Stimulated activated naive CD8-positive, alpha-beta T cell treated with anti-CD3 and anti-CD28 coated beads, Interleukin-15, Interleukin-2, amounts not matched to agents 100 U/mL and 50 U/mL, for 24 hours (primary cell): ENCODE measurements around the gene MRPS15.
"Not testable (repeated sequence)": the region's sequence is repeated elsewhere in the genome, so short reads cannot be mapped to it uniquely, and the experiment has no call there.

Experiments used
- ATAC-seq: fragments of 150-1000 bp; cut with Tn5 transposase; one replicate; pipeline ENCODE4 v1.10.0; 2021
- DNase-seq: peaks from one replicate; pipeline ENCODE4 v3.0.0; 2021

Gene MRPS15

DNA sequence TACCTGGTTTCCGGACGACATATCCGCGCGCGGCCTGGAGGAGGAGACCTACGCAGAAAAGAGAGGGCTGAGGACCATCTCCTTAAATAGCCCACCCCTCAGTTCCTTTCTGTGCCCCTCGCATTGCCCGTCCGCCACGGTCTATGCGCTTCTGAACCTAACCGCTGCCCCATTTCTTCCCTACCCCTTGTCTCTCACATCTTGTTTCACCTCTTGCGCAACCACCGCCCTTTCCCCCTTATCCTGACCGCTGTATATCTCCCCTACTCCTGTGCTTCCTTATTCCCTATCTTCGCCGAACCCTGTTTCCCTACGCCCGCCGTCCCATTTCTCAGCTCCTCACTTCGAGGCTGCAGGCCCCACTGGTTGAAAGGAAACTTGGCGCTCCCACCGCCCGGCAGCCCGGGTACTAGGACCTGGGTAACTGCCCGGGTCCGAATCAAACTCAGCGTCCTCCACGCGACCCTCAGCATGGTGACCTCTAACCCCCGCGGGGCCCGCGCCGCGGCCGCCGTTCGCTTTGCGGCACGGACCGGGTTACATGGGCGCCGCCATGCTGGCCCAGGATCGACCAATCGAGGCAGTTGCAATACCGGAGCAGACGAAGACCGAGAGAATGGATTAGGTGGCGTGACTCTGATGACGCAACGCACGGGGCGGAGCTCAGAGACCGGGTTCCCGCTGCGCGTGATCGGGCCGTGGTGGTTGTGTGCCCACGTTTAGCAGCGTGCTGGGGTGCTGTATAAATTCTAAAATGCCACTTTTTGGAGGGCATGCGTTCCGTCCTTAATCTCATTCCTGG lies at the start of gene MRPS15:
Gene MRPS15, minus strand, starts transcription at position 582 of the 802 bp plus-strand sequence. Its CDS starts 109 bp downstream, at position 473.
- DNase-seq (peak; percentile 97), ATAC-seq (peak; percentile 95)

DNA sequence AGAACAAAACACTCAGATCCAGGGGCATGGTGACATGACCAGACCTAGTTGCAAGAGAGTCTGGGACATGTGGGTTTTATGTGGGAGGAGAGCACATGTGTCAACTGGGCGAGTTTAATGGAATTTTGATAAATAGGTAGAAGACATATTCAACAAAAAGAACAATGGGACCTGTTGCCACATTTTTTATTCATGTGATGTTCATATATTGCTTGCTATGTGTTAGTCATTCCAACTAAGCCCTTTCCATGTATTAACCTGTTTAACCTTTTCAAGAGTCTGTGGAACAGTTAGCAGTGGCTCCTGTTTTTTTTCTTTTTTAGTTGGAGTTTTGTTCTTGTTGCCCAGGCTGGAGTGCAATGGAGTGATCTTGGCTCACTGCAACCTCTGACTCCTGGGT lies 48.7 kb upstream of the MRPS15 start:
- DNase-seq (no peak), ATAC-seq (no peak)

DNA sequence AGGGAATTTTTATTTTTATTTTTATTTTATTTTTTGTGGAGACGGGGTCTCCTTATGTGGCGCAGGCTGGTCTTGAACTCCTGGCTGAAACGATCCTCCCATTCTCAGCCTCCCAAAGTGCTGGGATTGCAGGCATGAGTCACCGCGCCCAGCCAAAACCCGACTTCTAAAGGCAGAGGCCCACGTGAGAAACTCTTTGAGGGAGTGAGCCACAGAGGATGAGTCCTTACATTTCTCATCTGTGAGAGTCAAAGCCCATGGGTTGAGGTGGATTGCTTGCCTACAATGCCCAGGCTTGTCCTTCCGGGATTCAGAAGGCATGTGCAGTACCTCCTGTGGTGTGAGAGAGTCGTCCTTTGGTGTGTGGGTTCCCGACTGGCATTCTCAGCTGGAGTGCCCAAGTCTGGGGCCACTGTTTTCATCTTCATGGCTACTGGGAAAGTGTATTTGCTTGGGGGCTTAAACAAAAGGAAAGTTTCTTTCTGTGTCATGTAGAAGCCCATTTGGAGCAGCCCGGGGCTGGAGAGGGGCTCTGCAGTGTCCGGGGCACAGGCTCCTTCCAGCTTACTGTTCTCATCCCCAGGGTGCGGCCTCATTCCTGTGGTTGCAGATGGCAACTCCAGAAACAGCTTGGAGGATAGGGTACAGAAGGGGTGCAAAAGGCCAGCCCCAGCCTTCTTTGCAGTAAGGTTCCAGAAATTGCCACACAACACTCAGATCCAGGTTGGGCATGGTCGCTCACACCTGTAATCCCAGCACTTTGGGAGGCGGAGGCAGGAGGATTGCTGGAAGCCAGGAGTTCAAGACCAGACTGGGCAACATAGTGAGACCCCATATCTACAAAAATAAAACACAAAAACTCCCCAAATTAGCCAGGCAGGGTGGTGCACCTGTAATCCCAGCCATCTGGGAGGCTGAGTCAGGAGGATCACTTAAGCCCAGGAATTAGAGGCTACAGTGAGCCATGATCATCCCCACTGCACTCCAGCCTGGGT lies 47.9 kb upstream of the MRPS15 start:
- no peak for DNase-seq
- ATAC-seq: no peak

DNA sequence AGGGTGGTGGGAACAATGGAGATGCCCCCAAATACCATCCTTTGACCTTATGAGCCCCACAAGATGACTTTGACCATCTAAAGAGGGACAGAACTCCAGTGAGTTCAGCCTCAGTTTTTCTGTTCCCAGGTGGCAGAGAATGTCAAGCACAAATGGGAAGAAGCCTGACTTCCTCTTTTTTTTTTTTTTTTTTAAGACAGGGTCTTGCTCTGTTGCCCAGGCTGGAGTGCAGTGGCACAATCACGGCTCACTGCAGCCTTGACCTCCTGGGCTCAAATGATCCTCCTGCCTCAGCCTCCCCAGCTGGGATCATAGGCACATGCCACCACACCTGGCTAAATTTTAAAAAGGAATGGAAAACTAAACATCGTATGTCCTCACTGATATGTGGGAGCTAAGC lies 47.0 kb upstream of the MRPS15 start:
- not testable (repeated sequence) for ATAC-seq, DNase-seq

DNA sequence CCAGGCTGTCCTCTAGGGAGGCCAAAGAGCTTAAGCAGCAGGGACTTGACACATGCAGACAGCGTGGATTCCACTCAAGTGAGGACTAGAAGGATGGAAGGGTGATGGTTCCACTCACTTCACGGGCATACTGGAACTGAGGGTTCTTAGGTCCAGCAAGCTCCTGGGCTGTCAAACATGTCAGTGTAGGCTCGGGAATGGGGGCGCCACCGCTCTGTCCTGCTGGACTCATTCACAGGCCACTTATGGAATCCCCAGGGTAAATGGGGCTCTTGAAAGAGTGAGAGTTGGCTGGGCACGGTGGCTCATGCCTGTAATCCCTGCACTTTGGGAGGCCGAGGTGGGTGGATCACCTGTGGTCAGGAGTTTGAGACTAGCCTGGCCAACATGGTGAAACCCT lies 46.2 kb upstream of the MRPS15 start:
- ATAC-seq: no peak
- no peak for DNase-seq

DNA sequence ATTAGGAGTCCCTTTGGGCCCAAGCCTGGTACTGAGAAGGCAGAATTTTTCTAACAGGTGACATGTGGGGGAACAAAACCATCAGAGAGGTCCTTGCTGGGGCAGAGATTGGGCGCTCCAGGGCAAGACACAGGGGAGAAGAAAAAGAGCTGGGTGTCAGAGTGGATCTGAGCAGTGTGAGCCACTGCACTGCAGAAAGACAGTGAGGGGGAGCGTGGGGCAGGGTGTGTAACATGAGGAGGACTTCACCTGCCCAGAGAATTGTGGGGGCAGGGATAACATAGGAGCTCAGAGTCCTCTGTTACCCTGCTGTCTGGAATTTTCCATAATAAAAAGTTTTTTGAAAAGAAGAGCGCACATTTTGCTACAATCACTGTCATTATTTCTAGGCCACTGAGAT lies 44.1 kb upstream of the MRPS15 start:
- no peak for ATAC-seq

DNA sequence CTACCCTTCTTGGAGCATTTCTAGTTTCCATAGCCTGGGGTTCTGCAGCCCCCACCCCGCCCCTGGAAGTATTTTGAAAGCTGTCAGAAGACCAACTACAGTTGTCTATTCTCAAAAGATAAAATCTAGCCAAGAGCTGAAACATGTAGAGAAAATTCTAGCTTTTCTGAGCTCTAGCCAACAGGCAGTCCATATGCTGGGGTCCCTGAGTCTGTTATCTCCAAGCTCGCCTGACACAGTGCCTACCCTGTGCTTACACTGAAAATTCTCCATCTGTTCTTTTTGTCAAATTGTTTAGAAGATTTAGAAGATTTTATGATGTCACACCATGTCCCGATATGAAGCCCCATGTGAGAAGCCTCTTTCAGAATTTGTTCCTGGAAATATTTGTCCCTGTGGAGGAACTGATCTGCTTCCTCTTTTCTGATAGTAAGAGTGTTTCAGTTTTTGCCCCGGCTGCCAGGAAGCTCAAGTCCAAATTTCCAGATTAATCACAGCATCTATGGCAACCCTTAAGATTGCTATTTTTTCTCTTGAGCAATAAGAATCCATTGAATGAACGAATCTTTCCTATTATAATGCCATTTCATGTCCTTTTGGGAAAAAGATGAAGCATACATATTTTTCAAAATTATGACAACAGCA lies 42.2 kb upstream of the MRPS15 start:
- no peak for DNase-seq
- ATAC-seq: no peak

More for the DNA sequence above, 44.1 kb upstream of the MRPS15 start:
- no peak for DNase-seq

DNA sequence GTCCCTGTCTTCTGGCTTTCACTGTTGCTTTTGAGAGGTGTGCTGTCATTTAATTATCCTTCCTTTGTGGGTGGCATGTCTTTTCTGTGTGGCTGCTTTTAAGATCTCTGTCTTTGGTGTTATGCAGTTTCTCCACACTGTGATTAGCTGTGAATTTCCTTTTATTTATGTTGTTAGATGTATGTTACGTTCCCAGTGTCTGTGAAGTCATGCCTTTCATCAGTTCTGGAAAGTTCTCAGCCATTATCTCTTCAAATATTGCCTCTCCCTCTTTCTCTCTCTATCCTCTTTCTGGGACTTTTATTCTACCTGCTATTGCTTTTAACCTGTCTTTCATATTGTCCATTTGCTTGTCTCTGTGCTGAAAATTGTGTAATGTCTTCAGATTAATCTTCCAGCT lies 39.5 kb upstream of the MRPS15 start:
- no peak for DNase-seq
- no peak for ATAC-seq

DNA sequence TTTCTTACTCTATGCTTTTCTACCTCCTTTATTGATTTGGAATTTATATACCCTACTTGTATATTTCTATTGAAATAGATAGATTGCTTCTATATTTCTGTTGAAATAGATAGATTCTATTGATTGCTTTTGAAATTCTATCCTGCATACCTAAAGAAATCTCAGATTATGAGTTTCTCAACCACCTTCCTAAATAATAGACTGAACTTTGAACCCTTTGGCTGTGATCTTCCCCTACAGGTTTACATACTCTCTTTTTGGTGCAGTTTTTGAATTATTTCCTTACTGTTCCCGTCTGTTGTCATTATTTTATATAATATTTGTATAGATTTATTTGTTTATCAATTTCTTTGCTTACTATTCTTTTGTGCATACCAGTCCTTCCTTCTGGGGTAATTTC lies 39.0 kb upstream of the MRPS15 start:
- DNase-seq (no peak), ATAC-seq (no peak)

DNA sequence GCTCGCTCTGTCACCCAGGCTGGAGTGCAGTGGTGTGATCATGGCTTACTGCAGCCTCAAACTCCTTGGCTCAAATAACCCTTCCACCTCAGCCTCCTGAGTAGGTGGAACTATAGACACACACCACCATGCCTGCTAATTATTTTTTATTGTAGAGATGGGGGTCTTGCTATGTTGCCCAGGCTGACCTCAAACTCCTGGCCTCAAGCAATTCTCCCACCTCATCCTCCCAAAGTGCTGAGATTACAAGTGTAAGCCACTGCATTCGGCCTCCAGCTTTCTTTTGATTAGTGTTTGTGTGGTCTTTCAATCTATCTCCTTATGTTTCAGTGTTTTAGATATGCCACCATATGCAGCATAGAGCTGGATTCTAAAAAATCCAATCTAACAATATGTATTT lies 38.4 kb upstream of the MRPS15 start:
- no peak for ATAC-seq

DNA sequence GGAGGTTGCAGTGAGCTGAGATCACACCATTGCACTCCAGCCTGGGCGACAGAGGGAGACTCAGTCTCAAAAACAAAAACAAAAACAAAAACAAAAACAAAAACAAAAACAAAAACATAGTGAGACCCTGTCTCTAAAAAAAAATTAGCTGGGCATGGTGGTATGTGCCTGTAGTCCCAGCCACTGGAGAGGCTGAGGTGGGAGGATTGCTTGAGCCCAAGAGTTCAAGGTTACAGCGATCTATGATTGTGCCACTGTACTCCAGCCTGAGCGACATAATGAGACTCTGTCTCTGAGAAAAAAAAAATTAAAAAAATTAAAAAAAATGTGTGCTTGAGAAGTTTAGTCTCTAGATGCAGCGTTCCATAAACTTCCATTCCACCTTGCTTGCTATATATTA lies 37.7 kb upstream of the MRPS15 start:
- not testable (repeated sequence) for DNase-seq, ATAC-seq

More for the DNA sequence above, 38.4 kb upstream of the MRPS15 start:
- no peak for DNase-seq

DNA sequence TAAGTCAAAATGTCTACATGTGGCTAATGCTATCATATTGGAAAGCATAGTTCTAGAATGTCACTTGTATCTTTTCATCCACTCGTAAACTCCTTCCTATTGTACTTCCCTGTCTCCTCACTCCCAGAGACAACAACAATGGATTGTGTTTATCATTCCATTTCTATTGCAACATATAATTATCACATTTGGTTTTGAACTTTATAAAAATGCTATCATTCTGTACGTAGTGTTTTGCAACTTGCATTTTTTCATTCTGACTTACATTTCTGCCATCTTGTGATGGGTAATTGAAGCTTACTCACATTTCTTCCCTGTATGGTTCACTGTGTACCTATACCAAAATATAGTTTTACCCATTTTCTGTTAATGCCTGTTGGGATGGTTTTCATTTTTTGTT lies 33.0 kb upstream of the MRPS15 start:
- ATAC-seq (no peak), DNase-seq (no peak)

DNA sequence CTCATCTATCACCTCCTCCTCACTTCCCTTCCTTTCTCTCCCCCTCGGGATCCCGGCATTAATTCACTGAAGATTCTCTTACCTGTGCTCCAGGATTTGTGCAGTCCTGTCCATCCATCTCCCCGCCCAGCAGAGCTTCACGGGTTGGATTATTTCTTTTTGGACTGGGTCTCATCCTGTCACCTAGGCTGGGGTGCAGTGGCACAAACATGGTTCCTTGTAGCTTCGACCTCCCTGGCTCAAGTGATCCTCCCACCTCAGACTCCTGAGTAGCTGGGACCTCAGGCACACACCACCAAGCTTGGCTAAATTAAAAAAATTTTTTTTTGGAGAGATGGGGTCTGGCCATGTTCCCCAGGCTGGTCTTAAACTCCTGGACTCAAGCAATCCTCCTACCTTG lies 30.8 kb upstream of the MRPS15 start:
- no peak for DNase-seq
- no peak for ATAC-seq

DNA sequence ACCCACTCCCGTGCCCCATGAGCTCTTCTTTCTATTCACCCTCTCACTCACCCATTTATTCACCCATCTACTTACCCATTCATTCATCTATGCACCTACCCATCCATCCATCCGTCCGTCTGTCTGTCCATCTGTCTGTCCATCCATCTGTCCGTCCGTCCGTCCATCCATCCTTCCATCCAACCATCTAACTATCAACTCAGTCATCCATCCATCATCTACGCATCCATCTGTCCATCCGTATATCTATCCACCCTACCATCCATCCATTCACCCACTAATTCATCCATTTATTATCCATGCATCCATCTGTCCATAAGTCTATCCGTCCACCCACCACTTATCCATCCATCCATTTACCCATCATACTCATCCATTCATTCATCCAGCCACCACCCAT lies 29.3 kb upstream of the MRPS15 start:
- DNase-seq (no peak), ATAC-seq (no peak)

DNA sequence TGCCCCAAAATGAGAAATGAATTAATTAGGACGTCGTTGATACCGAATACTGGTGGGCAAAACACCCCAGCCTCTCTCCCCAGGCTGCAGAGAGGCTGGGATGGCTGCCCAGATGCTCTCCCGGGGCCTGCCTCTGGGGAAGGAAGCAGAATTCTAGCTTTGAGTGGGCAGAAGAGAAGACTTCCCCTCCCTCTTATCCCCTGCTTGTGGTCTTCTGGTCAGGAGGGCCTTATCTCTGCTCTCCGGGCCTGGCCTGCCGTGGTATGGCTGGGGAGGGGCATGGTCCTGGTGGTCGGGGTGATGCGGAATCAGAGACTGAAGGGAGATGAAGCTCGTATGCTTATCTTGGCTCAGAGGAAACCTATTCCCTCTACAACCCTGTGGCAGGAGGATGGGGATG lies 28.3 kb upstream of the MRPS15 start:
- DNase-seq (no peak), ATAC-seq (no peak)

DNA sequence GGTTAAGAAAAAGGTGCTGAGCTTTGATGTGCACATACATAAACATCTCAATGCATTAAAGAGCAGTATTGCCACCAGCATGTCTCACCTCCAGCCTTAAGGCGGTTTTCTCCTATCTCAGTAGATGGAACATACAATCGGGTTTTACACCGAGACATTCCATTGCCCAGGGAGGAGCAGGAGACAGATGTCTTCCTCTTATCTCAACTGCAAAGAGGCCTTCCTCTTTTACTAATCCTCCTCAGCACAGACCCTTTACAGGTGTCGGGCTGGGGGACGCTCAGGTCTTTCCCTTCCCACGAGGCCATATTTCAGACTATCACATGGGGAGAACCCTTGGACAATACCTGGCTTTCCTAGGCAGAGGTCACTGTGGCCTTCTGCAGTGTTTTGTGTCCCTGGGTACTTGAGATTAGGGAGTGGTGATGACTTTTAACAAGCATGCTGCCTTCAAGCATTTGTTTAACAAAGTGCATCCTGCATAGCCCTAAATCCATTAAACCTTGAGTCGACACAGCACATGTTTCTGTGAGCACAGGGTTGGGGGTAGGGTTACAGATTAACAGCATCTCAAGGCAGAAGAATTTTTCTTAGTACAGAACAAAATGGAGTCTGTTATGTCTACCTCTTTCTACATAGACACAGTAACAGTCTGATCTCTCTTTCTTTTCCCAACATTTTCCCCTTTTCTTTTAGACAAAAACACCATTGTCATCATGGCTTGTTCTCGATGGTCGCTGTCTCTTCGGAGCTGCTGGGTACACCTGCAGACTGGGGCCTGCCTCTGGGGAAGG lies 25.3 kb upstream of the MRPS15 start:
- not testable (repeated sequence) for DNase-seq, ATAC-seq

DNA sequence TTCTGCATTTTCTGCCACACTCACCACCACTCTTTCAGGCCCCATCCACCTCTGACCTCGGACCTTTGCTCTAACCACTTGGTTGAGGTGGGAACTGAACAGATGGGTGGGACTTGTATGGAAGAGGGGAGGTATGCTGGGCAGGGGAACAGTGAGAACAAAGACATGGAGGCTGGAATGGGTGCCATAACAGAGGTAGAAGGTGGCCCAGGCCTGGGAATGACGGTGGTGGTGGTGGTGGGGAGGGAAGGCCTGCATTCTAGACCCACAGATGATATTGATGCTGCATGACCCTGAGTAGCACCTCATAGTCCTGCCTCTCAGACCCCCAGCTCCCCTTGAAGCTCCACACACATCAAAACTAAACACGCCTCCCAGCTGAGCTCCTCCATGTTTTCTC lies 23.7 kb upstream of the MRPS15 start:
- DNase-seq: no peak
- no peak for ATAC-seq

DNA sequence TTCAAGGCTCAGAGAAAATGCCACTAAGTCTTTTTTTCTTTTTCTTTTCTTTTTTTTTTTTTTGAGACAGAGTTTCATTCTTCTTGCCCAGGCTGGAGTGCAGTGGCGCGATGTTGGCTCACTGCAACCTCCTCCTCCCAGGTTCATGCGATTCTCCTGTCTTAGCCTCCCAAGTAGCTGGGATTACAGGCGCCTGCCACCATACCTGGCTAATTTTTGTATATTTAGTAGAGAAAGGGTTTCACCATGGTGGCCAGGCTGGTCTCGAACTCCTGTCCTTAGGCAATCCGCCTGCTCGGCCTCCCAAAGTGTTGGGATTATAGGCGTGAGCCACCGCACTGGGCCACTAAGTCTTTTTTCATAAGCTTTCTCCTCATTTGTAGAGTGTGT lies 23.1 kb upstream of the MRPS15 start:
- ATAC-seq, DNase-seq: not testable (repeated sequence)

DNA sequence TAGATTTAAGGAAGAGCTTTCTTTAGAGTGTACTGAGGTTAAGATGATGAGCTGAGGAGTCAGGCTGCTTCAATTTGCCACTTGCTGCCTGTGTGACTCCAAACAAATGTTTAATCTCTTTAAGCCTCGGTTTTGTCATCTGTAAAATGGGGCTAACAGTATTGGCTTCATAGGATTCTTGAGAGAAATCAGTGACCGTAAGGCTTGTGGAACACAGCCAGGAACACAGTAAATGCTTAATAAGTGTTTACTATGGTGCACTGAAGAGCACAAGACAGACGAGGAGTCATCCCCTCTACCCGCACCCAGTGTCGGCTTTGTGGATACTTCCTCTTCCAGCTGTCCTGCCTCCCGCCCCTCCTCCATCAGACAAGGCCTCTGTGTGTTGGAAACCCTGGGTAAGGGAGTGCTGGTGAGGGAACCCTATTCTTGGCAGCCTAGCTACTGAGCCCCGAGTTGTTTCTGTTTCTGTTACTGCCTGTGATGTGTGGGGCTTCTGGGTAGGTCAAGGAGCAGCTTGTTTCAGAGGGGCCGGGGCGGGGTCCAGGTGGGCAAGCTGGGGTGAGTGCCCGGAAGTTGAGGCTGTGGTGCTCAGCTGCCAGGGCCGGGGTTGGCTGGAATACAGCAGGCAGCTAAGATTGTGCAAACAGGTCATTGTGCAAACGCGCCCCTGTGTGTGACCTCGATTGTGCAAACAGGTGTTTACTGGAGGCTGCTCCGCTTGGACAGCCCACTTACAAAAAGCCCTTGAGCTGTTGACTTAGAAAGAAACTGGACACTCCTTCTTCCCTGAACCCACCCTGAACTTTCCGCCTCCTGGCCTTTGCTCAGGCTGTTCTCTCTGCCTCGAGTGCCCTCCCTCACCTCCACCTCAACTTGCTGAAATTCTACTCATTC lies 22.5 kb upstream of the MRPS15 start:
- no peak for ATAC-seq
- no peak for DNase-seq

DNA sequence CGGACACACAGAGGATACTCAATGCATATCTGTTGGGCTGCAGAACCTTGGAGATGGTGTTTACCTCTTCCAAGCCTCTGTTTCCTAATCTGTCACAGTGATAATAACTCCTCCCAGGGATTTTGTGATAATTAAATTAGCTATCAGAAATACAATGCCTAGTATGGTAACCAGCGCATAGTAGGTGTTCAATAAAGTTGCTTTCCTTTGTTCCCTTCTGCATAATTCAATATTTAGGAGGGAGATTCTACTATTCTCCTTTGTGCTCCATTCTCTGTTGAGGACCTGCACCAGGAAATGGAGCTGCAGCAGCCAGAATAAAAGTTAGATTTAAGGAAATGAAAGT lies 21.9 kb upstream of the MRPS15 start:
- ATAC-seq (no peak), DNase-seq (no peak)

DNA sequence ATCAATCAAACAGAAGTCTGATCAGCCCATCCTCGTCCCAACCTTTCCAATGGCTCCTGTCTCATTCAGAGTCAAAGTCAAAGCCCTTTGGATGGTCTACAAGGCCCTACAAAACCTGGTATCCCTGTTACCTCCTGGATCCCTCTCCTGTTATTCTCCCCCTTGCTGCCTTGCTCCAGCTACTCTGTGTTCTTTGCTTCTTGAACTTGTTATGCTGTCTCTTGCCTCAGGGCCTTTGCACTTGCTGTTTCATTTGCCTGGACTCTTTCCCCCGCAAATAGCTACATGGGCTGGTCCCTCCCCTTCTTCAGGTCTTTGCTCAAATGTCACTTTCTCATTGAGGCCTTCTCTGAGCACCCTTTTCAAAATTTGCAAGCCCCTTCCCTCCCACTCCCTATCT lies 19.9 kb upstream of the MRPS15 start:
- ATAC-seq: no peak

More for the DNA sequence above, 19.9 kb upstream of the MRPS15 start:
- DNase-seq: no peak
